GM12878 (cell line): ENCODE results near the gene PDGFD. TPM values are rescaled to one million over a fixed set of nuclear protein-coding genes. Genes with fewer than 3 reads are reported as not detected.

Experiments used
- ATAC-seq: fragments of 200-7000 bp; cut with Tn5 transposase; 3 replicates; pipeline ENCODE4 v1.9.1; 2020; ENCODE audit warnings: mild to moderate bottlenecking, moderate library complexity
- BruUV-seq: library from RNA; stranded (reverse); fragments of 400-500 nt; replicated peaks from 2 replicates; lab custom pipeline; 2021; lab: Mats Ljungman, UMichigan
- CTCF ChIA-PET: fragments of 300-600 bp; sonication (Branson Sonifier 250); formaldehyde crosslinking; extraction: SDS; loops from one replicate; lab custom pipeline; 2021; ENCODE audit warnings: inconsistent platforms; lab: Yijun Ruan, JAX
- POLR2A ChIA-PET: fragments of 350-600 bp; formaldehyde crosslinking; extraction: SDS; loops from one replicate; lab custom pipeline; 2021; ENCODE audit warnings: inconsistent platforms; lab: Charles Lee
- RAD21 ChIA-PET: fragments of 300-600 bp; sonication (Branson Sonifier 250); formaldehyde crosslinking; loops from one replicate; lab custom pipeline; 2023; ENCODE audit warnings: antibody characterized with exemption; ENCODE audit not compliant: unreplicated experiment; lab: Charles Lee
- SMC1A ChIA-PET: fragments of 300-600 bp; sonication (Branson Sonifier 250); formaldehyde crosslinking; loops from one replicate; lab custom pipeline; 2023; ENCODE audit not compliant: unreplicated experiment, uncharacterized antibody; lab: Charles Lee
- DNase-seq: peaks from one replicate; pipeline ENCODE4 v3.0.0-alpha.2; 2011; ENCODE audit warnings: low read depth, low spot score
- FAIRE-seq: peaks from 3 replicates; lab custom pipeline; 2011; peaks lifted over from hg19 to GRCh38; lab: Jason Lieb, UNC
- H2AFZ ChIP-seq: 2 replicates; pipeline ENCODE4 v1.6.0; 2011; ENCODE audit warnings: low read depth, low read length, control low read depth; ENCODE audit not compliant: control insufficient read depth
- H3K27ac ChIP-seq: 2 replicates; pipeline ENCODE4 v1.5.1; 2011; ENCODE audit warnings: control low read depth; ENCODE audit not compliant: control insufficient read depth, insufficient read depth
- H3K27me3 ChIP-seq, 2 experiments: replicated peaks in 1 of 2; 2 replicates each; pipeline versions ENCODE4 v1.6.0 to v1.6.1; 2011; ENCODE audit warnings: low read length in 1 of 2; ENCODE audit not compliant: control insufficient read depth in 2 of 2, insufficient read depth in 2 of 2
- H3K36me3 ChIP-seq, 2 experiments: 2 replicates each; pipeline ENCODE4 v1.5.1; 2011; ENCODE audit warnings: low read length in 1 of 2; ENCODE audit not compliant: control insufficient read depth in 2 of 2, insufficient read depth in 2 of 2
- H3K4me1 ChIP-seq: 2 replicates; pipeline ENCODE4 v1.6.1; 2011; ENCODE audit warnings: mild to moderate bottlenecking, low read length, moderate library complexity, mixed read lengths; ENCODE audit not compliant: control insufficient read depth, insufficient read depth
- H3K4me2 ChIP-seq: 2 replicates; pipeline ENCODE4 v1.6.0; 2011; ENCODE audit warnings: control low read depth; ENCODE audit not compliant: control insufficient read depth, insufficient read depth
- H3K4me3 ChIP-seq: fragments of 200-600 bp; sonication (generic); 2 replicates; pipeline ENCODE4 v1.5.1; 2016
- H3K79me2 ChIP-seq: 2 replicates; pipeline ENCODE4 v1.6.0; 2011; ENCODE audit warnings: low read length; ENCODE audit not compliant: control insufficient read depth, insufficient read depth
- H3K9ac ChIP-seq: 2 replicates; pipeline ENCODE4 v1.8.0; 2011; ENCODE audit warnings: low read length, control low read depth, mixed read lengths; ENCODE audit not compliant: control insufficient read depth, insufficient read depth
- H3K9me3 ChIP-seq: replicated peaks from 3 replicates; pipeline ENCODE4 v1.5.1; 2011; ENCODE audit warnings: mild to moderate bottlenecking, low read length; ENCODE audit not compliant: control insufficient read depth, insufficient read depth
- H4K20me1 ChIP-seq: 2 replicates; pipeline ENCODE4 v1.6.0; 2011; ENCODE audit not compliant: control insufficient read depth, insufficient read depth
- BCL11A ChIP-seq: IDR thresholded peaks from 2 replicates; pipeline ENCODE4 v1.6.1; 2011; ENCODE audit warnings: low read depth, low read length
- CHD2 ChIP-seq: IDR thresholded peaks from 2 replicates; pipeline ENCODE4 v1.6.1; 2011; ENCODE audit warnings: low read depth, low read length, improper control_type of control experiment, borderline replicate concordance
- ETV6 ChIP-seq, 2 experiments: fragments of 450-650 bp in 1 of 2; IDR thresholded peaks in 1 of 2; conservative IDR thresholded peaks in 1 of 2; 2 replicates each; pipeline ENCODE4 v1.6.1; 2014; ENCODE audit warnings: antibody characterized with exemption in 1 of 2, borderline replicate concordance in 1 of 2, low read depth in 1 of 2, mild to moderate bottlenecking in 1 of 2, moderate library complexity in 1 of 2
- FOXM1 ChIP-seq: IDR thresholded peaks from 2 replicates; pipeline ENCODE4 v1.6.1; 2012; ENCODE audit warnings: low read depth, mild to moderate bottlenecking, inconsistent platforms, low read length, moderate library complexity
- RUNX3 ChIP-seq: IDR thresholded peaks from 2 replicates; pipeline ENCODE4 v1.6.1; 2012; ENCODE audit warnings: low read length, inconsistent platforms
- SMAD5 ChIP-seq: IDR thresholded peaks from 2 replicates; pipeline ENCODE4 v1.6.1; 2016; ENCODE audit warnings: antibody characterized with exemption, low read depth
- TCF7 ChIP-seq: IDR thresholded peaks from 2 replicates; pipeline ENCODE4 v1.6.1; 2014; ENCODE audit warnings: antibody characterized with exemption, borderline replicate concordance
- ZSCAN29 ChIP-seq: fragments of 450-650 bp; IDR thresholded peaks from 2 replicates; pipeline ENCODE4 v1.6.1; 2017; ENCODE audit warnings: mild to moderate bottlenecking, moderate library complexity
- WGBS: methylation state at CpG from one replicate; pipeline ENCODE4 v1.1.6; 2016; ENCODE audit warnings: low lambda C conversion rate; ENCODE audit not compliant: insufficient replicate concordance, insufficient coverage; ENCODE audit errors: missing lambda C conversion rate; 5-methylcytosine and 5-hydroxymethylcytosine counted together
- in situ Hi-C: fragments of 300-500 bp; cut with MboI; formaldehyde crosslinking; loops from 9 replicates; pipeline ENCODE4 v1.14.3; 2018; ENCODE audit warnings: mixed read lengths
- intact Hi-C: fragments of 100-400 bp; cut with micrococcal nuclease; formaldehyde crosslinking; loops from one replicate; pipeline ENCODE4 v1.14.2; 2022; ENCODE audit not compliant: unreplicated experiment
- polyA plus RNA-seq, 11 experiments: library from polyadenylated mRNA; depleted of rRNA in 4 of 11; unstranded in 6 of 11; stranded (reverse) in 5 of 11; fragments of >200 nt; fragmentation: Nextera tagmentation in 4 of 11; fragmentation: Illumina TruSeq in 1 of 11; extraction: Ambion mirVana in 4 of 11; extraction: Trizol in 1 of 11; gene quantifications; 1 replicate in 1 of 11; 2 replicates in 10 of 11; pipeline versions ENCODE4 v1.2.1 to v1.2.3, GENCODE V29; 2011 to 2016; ENCODE audit warnings: inconsistent platforms in 2 of 11, missing spikeins in 2 of 11, low read depth in 1 of 11
- total RNA-seq, 4 experiments: library from RNA; depleted of rRNA in 3 of 4; stranded (reverse); fragments of >200 nt in 3 of 4; fragmentation: Illumina TruSeq in 1 of 4; extraction: Trizol in 1 of 4; gene quantifications; 2 replicates each; pipeline versions ENCODE4 v1.2.1 to v1.2.3, GENCODE V29; 2013 to 2021
- TF ChIP-seq, protein P1 (sequence below): fragments of 150-350 bp; IDR thresholded peaks from 2 replicates; pipeline ENCODE4 v1.6.1; 2016; ENCODE audit warnings: low read depth, low read length
- TF ChIP-seq, protein P2 (sequence below): IDR thresholded peaks from 2 replicates; pipeline ENCODE4 v1.6.1; 2012; ENCODE audit warnings: low read depth, low read length, improper control_type of control experiment

Gene PDGFD
- total and polyA plus RNA-seq, 10 of the 15 experiments (the other 5 are each of a cell fraction or from before 2014, with no cell fraction given), result 0.05 to 0.13 TPM; not detected in 8

DNA sequence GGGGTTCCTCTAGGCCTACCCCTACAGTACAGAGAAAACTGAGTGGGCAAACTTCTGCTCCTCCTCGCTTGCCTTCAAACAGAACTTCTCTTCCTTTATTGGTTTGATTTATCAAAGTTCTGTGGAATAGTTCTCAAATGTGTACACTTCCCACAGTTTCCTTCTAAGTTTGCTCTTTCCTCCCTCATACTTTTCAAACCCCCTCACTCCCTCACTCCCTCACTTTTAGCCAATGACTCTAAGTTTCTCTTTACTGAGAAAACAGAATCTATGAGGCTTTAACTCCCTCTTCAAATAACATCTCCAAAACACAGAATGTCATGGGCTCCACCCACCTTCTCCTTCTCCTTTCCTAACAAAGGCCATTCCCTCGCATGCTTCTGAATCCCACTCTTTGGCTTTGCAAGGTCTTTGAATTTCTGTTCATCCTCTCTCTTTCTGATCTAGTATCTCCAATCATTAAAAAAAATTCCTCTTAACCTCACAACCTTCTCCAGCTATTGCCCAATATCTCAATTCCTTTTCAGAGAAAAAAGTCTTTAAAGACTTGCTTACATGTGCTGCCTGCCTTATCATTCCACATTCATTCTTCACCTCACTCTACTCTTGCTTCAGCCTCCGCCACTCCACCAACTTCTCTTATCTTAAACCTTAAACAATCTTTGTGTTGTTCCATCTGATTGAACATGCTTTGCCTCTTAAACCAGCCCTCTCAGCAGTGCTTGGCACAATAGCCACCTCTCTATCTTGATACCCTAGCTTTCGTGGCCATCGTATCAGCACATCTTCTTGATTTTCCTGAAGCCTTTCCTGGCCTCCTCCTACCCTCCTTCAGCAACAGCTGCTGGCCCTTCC lies 70.3 kb downstream of the PDGFD start:
- H3K9me3 ChIP-seq, result no peaks in the 10 kb centered on the region
- no peaks in the 10 kb centered on the region for H3K79me2 ChIP-seq
- BruUV-seq, result no TSS peak
- WGBS, result 5% methylated on average over 5 of the region's 5 CpGs
- intact Hi-C loops, result no loop called here
- H3K4me1 ChIP-seq, result no peaks in the 10 kb centered on the region
- in situ Hi-C loops, result no loop called here
- H3K9ac ChIP-seq, result no peak overlapping the region
- no peak for TF ChIP-seq ZSCAN29
- TF ChIP-seq ETV6 (conservative IDR thresholded peaks at IDR 0.05 in 1 of 2, IDR thresholded peaks at IDR 0.05 in 1 of 2; ENCODE audit: borderline replicate concordance in 1 of 2, low read depth in 1 of 2), result no peak
- TF ChIP-seq, protein P1, sequence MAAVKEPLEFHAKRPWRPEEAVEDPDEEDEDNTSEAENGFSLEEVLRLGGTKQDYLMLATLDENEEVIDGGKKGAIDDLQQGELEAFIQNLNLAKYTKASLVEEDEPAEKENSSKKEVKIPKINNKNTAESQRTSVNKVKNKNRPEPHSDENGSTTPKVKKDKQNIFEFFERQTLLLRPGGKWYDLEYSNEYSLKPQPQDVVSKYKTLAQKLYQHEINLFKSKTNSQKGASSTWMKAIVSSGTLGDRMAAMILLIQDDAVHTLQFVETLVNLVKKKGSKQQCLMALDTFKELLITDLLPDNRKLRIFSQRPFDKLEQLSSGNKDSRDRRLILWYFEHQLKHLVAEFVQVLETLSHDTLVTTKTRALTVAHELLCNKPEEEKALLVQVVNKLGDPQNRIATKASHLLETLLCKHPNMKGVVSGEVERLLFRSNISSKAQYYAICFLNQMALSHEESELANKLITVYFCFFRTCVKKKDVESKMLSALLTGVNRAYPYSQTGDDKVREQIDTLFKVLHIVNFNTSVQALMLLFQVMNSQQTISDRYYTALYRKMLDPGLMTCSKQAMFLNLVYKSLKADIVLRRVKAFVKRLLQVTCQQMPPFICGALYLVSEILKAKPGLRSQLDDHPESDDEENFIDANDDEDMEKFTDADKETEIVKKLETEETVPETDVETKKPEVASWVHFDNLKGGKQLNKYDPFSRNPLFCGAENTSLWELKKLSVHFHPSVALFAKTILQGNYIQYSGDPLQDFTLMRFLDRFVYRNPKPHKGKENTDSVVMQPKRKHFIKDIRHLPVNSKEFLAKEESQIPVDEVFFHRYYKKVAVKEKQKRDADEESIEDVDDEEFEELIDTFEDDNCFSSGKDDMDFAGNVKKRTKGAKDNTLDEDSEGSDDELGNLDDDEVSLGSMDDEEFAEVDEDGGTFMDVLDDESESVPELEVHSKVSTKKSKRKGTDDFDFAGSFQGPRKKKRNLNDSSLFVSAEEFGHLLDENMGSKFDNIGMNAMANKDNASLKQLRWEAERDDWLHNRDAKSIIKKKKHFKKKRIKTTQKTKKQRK, result no peak
- TF ChIP-seq, protein P2, sequence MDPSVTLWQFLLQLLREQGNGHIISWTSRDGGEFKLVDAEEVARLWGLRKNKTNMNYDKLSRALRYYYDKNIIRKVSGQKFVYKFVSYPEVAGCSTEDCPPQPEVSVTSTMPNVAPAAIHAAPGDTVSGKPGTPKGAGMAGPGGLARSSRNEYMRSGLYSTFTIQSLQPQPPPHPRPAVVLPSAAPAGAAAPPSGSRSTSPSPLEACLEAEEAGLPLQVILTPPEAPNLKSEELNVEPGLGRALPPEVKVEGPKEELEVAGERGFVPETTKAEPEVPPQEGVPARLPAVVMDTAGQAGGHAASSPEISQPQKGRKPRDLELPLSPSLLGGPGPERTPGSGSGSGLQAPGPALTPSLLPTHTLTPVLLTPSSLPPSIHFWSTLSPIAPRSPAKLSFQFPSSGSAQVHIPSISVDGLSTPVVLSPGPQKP, result no peak
- no peak for TF ChIP-seq CHD2
- TF ChIP-seq SMAD5, result no peak
- TF ChIP-seq TCF7, result no peak
- no peak for TF ChIP-seq FOXM1
- no peak for TF ChIP-seq RUNX3
- TF ChIP-seq BCL11A, result no peak
- H3K27ac ChIP-seq, result no peak overlapping the region
- ChIA-PET SMC1A (interaction anchor here (3.1 kb wide), 1 partner anchor 12 kb away, joined by 11 read pairs; no protein-coding TSS in a partner anchor), RAD21 (no interaction called here), CTCF (no interaction called here), POLR2A (no interaction called here)
- ATAC-seq (no peak), FAIRE-seq (no peak), DNase-seq (no peak)
- no peak overlapping the region for H3K4me3 ChIP-seq
- H2AFZ ChIP-seq, result no peak overlapping the region
- H3K36me3 ChIP-seq, result no peaks in the 10 kb centered on the region
- H4K20me1 ChIP-seq, result no peaks in the 10 kb centered on the region
- H3K27me3 ChIP-seq, result no peaks in the 10 kb centered on the region
- no peak overlapping the region for H3K4me2 ChIP-seq
